Measurements from ENCODE around the gene SPTLC3. TPM values are rescaled to one million over a fixed set of nuclear protein-coding genes. Genes with fewer than 3 reads are reported as not detected.

The SPTLC3 gene
- total RNA-seq, 1 experiment from 2014 or later, result 0.03 TPM

- H3K9me3 ChIP-seq (ENCODE audit: control insufficient read depth, insufficient read depth, low read depth, low read length), result no peaks in the 10 kb centered on the region
- ATAC-seq (no peak), DNase-seq (ENCODE audit: low read depth, low spot score) (no peak)
- ChIA-PET POLR2A (no interaction called here), CTCF (no interaction called here)
- H3K36me3 ChIP-seq (ENCODE audit: control insufficient read depth, insufficient read depth, low read length), result no peaks in the 10 kb centered on the region
- no peak overlapping the region for H3K27ac ChIP-seq (ENCODE audit: low read length)
- intact Hi-C loops (cut with micrococcal nuclease; ENCODE audit: unreplicated experiment) (no loop called here), in situ Hi-C loops (cut with HindIII; ENCODE audit: low pct_unique_long_range_greater_than_20kb, low sequenced_read_pairs) (no loop called here)
- TF ChIP-seq TCF7L2 (IDR thresholded peaks at IDR 0.05; ENCODE audit: low read depth, low read length), result no peak
- peak; percentile 6; the same call in 1 of the 2 replicates for TF ChIP-seq CTCF (IDR thresholded peaks at IDR 0.05)
- TF ChIP-seq REST (IDR thresholded peaks at IDR 0.05; ENCODE audit: insufficient read depth in 1 of 2, low read depth in 2 of 2, low read length in 1 of 2), result no peak
- BruUV-seq (replicated peaks), result no TSS peak
- H3K4me1 ChIP-seq (ENCODE audit: control insufficient read depth, insufficient read depth, low read length), result no peaks in the 10 kb centered on the region
- H3K27me3 ChIP-seq (ENCODE audit: control insufficient read depth, insufficient read depth, low read length), result no peaks in the 10 kb centered on the region
- no peak overlapping the region for H3K4me3 ChIP-seq (ENCODE audit: low read depth in 2 of 2, low read length in 2 of 2)
Measured at GRCh38 chr20:12966468-12967085, 42.2 kb upstream of the SPTLC3 start.

- ATAC-seq, result no peak
- ChIA-PET POLR2A (no interaction called here), CTCF (no interaction called here)
- intact Hi-C loops (cut with micrococcal nuclease; ENCODE audit: unreplicated experiment), result no loop called here
- in situ Hi-C loops (cut with HindIII; ENCODE audit: low pct_unique_long_range_greater_than_20kb, low sequenced_read_pairs), result no loop called here
- Histone ChIP-seq H3K36me3 (ENCODE audit: control insufficient read depth, insufficient read depth, low read length) (no peaks in the 10 kb centered on the region), H3K27ac (ENCODE audit: low read length) (no peak overlapping the region), H3K27me3 (ENCODE audit: control insufficient read depth, insufficient read depth, low read length) (no peaks in the 10 kb centered on the region), H3K9me3 (ENCODE audit: control insufficient read depth, insufficient read depth, low read depth, low read length) (no peaks in the 10 kb centered on the region), H3K4me1 (ENCODE audit: control insufficient read depth, insufficient read depth, low read length) (no peaks in the 10 kb centered on the region), H3K4me3 (ENCODE audit: low read depth in 2 of 2, low read length in 2 of 2) (no peak overlapping the region)
- no TSS peak for BruUV-seq (replicated peaks)
- DNase-seq (ENCODE audit: low read depth, low spot score), result no peak
- TF ChIP-seq SIN3A (IDR thresholded peaks at IDR 0.05; ENCODE audit: borderline replicate concordance, insufficient read depth, low read depth, low read length) (no peak), POLR2AphosphoS5 (IDR thresholded peaks at IDR 0.05; ENCODE audit: low read depth, low read length) (no peak), TCF7L2 (IDR thresholded peaks at IDR 0.05; ENCODE audit: low read depth, low read length) (no peak)
Measured at GRCh38 chr20:12967932-12968331, 40.8 kb upstream of the SPTLC3 start.

GRCh38 chr20:12968472-12968871, 40.3 kb upstream of the SPTLC3 start:
- Histone ChIP-seq H3K36me3 (ENCODE audit: control insufficient read depth, insufficient read depth, low read length) (no peaks in the 10 kb centered on the region), H3K4me3 (ENCODE audit: low read depth in 2 of 2, low read length in 2 of 2) (no peak overlapping the region), H3K4me1 (ENCODE audit: control insufficient read depth, insufficient read depth, low read length) (no peaks in the 10 kb centered on the region), H3K9me3 (ENCODE audit: control insufficient read depth, insufficient read depth, low read depth, low read length) (no peaks in the 10 kb centered on the region), H3K27me3 (ENCODE audit: control insufficient read depth, insufficient read depth, low read length) (no peaks in the 10 kb centered on the region), H3K27ac (ENCODE audit: low read length) (no peak overlapping the region)
- POLR2A ChIA-PET, result no interaction called here
- CTCF ChIA-PET, result no interaction called here
- no TSS peak for BruUV-seq (replicated peaks)
- intact Hi-C loops (cut with micrococcal nuclease; ENCODE audit: unreplicated experiment) (no loop called here), in situ Hi-C loops (cut with HindIII; ENCODE audit: low pct_unique_long_range_greater_than_20kb, low sequenced_read_pairs) (no loop called here)
- ATAC-seq, result no peak
- no peak for DNase-seq (ENCODE audit: low read depth, low spot score)
- TF ChIP-seq CTCF (IDR thresholded peaks at IDR 0.05) (no peak), SIN3A (IDR thresholded peaks at IDR 0.05; ENCODE audit: borderline replicate concordance, insufficient read depth, low read depth, low read length) (no peak), TCF7L2 (IDR thresholded peaks at IDR 0.05; ENCODE audit: low read depth, low read length) (no peak), REST (IDR thresholded peaks at IDR 0.05; ENCODE audit: insufficient read depth in 1 of 2, low read depth in 2 of 2, low read length in 1 of 2) (no peak), POLR2AphosphoS5 (IDR thresholded peaks at IDR 0.05; ENCODE audit: low read depth, low read length) (no peak)
